GM12872 (cell line): ENCODE measurements around the gene IL20RB.

ENCODE experiments used
- CTCF ChIP-seq: IDR thresholded peaks from 3 replicates; pipeline ENCODE4 v1.5.1; 2011; ENCODE audit warnings: low read depth, mild to moderate bottlenecking, low read length, moderate library complexity; ENCODE audit not compliant: insufficient read depth

Gene IL20RB

DNA sequence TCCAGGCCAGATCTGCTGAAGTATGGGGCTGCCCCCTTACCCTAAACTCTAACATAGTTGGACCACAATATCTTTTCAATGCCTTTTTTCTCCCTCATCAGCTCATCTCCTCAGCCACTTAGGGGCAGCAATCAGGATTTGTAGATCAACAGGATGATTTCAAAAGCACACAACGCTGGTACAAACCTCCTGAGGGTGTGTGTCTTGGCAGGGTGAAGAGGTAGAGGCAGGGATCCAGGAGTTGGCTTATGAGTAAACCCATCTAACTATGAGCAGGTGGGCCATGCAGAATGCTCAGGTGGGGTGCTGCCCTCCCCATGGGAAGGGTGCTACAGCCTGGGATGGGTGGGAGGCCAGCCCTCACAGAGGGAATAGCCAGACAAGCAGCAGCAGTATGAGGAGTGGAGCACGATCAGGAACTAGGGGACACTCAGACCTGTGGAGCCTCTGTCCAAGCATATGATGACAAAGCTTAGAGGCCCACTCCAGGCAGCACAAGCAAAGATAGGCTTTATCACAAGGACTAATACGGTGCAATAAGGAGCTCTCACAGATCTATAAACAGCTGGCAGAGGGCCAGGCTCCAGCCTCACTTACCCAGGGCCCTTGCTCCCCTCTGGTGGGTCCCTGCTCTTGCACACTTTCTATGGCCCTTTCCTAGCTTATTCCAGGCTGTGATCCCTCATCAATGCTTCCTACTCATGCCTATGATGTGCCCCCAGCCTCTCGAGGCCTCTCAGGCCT lies 32.2 kb downstream of the IL20RB start:
- TF ChIP-seq CTCF = no peak

DNA sequence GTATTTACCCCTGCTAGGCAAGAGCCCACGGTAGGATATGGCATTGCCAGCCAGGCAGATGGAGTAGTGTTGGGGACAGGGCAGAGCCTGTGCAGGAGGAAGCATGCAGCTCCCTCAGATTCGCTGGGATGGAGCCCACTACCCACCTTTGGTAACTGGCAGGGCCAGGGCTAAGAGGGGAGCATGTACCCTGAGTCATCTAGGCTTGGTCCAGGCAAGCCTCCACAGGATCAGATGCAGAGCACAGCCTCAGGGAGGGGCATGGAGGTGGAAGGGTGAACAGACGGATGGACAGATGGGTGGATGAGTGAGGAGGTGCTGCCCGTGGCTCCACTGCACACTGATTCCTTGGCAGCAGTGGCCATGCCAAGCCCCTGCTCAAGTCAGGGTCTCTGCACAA lies 33.0 kb downstream of the IL20RB start:
- TF ChIP-seq CTCF = no peak

DNA sequence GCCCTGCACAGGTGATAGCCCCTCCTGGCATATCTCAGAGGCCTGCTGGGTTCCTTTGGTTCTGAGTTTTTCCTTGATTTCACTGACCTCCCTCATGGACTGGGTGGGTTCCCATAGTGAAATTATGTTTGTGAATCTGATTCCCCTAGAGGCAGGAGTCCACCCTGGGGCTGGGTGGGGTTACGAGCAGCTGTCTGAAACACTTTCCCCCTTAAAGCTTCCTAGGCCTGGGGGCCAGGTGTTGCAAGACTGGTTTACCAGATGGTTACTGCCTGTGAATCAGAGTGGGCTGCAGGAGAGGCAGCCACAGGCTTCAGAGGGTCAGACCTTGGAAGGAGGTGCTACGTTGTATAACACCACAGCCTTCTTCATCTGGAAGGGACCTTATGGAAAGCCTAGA lies 34.3 kb downstream of the IL20RB start:
- no peak for TF ChIP-seq CTCF

DNA sequence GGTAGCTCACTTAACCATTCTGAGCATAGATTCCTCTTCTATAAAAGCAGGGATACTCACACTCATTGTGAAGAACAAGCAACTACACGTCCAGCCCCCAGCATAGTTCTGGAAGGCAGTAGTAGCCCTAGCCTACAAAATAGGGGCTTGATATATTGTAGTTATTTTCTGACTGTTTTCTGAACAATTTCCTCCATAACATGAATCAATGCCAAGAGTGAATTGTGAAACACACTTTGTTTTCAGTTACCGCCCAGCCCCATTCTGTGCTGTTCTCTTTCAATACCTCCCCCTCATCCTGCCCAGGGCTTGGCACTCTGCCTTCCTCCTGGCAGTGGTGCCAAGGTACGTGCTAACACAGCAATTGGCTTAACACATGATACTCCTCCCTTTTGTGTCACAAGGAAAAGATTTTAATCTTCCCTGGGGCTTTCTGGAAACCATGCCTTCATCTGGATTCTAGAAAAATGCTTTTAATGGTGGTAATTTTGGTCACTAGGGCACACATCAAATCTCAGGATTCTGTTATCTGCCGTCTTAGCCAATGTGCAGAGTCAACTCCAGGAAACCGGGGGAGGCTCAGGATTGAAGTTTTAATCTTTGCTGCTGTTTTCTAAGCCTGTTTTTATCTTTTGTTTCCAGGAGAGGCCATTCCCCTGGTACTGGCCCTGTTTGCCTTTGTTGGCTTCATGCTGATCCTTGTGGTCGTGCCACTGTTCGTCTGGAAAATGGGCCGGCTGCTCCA lies 37.2 kb downstream of the IL20RB start:
- no peak for TF ChIP-seq CTCF

- no peak for TF ChIP-seq CTCF
Observed at GRCh38 chr3:136995652-136996051, 37.9 kb downstream of the IL20RB start.

- TF ChIP-seq CTCF = no peak
Observed at GRCh38 chr3:137000039-137000438, 42.3 kb downstream of the IL20RB start.

DNA sequence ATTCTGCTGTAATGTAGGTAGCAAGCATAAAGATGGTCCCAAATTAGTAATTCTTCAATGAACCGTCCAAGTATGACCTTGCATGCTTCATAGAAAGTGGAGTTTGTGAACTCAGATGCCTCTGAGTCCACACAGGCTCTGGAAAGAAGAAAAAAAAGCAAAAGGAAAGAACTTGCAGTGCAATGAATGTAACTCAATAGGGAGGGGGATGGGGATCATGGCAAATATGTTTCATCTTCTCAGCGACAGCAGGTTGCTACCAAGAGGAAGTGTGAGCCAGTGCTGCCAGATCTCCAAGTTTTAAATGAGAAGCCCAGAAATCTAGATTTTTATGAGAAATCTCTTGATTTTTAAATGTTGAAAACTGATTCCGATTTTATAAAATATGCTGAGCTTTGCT lies 50.3 kb downstream of the IL20RB start:
- no peak for TF ChIP-seq CTCF
